DOHH2 (cell line): ENCODE data around the gene STEAP3.

Source experiments
- CTCF ChIP-seq: fragments of 200-600 bp; sonication (generic); IDR thresholded peaks from one replicate; pipeline ENCODE4 v1.5.1; 2014; ENCODE audit warnings: antibody characterized with exemption, mild to moderate bottlenecking, low read depth, low read length; ENCODE audit not compliant: poor library complexity, severe bottlenecking
- EZH2phosphoT487 ChIP-seq: fragments of 200-600 bp; sonication (generic); IDR thresholded peaks from 2 replicates; pipeline ENCODE4 v1.6.1; 2017; ENCODE audit warnings: borderline replicate concordance, mild to moderate bottlenecking, antibody characterized with exemption, low read length, moderate library complexity, mixed read lengths

GRCh38 chr2:119279666-119280065 is 56.0 kb downstream of the STEAP3 start:
- no peak for TF ChIP-seq CTCF
- no peak for TF ChIP-seq EZH2phosphoT487
